NB4 (cell line): ENCODE results near the gene CARD18.

Source experiments
- DNase-seq: peaks from one replicate; pipeline ENCODE4 v3.0.0; 2010; ENCODE audit warnings: low read depth
- H3K4me3 ChIP-seq: one replicate; pipeline ENCODE4 v1.5.1; 2011; ENCODE audit warnings: mild to moderate bottlenecking, low read depth, low read length, moderate library complexity
- MYC ChIP-seq: IDR thresholded peaks from 2 replicates; pipeline ENCODE4 v1.6.1; 2011; ENCODE audit warnings: low read depth, low read length
- POLR2A ChIP-seq: IDR thresholded peaks from 2 replicates; pipeline ENCODE4 v1.6.1; 2011; ENCODE audit warnings: mild to moderate bottlenecking; ENCODE audit not compliant: insufficient read length; ENCODE audit errors: extremely low read depth
- TF ChIP-seq, protein P1 (sequence below): IDR thresholded peaks from 2 replicates; pipeline ENCODE4 v1.6.1; 2011; ENCODE audit warnings: low read depth, low read length
- TF ChIP-seq, protein P2 (sequence below): IDR thresholded peaks from one replicate; pipeline ENCODE4 v1.5.1; 2012; ENCODE audit warnings: low read depth, low read length

Gene CARD18

DNA sequence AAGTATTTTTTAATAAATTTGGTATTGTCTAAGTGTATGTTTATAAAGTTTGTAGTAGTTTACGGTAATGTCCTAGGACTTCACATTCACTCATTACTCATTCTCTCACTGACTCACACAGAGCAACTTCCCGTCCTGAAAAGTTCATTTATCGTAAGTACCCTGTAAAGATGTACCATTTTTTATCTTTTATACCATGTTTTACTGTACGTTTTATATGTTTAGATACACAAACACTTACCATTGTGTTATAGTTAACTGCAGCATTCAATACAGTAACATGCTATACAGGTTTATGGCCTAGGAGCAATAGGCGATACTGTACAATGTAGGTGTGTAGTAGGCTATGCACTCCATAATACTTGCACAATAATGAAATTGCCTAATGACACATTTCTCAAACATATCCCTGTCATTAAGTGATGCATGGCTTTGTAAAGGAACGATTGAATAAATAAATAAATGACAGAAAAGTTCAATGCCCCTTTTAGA, 12.5 kb upstream of the CARD18 start:
- no peak overlapping the region for H3K4me3 ChIP-seq
- DNase-seq, result no peak
- TF ChIP-seq, protein P1, sequence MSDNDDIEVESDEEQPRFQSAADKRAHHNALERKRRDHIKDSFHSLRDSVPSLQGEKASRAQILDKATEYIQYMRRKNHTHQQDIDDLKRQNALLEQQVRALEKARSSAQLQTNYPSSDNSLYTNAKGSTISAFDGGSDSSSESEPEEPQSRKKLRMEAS, result no peak
- TF ChIP-seq POLR2A, result no peak
- TF ChIP-seq, protein P2, sequence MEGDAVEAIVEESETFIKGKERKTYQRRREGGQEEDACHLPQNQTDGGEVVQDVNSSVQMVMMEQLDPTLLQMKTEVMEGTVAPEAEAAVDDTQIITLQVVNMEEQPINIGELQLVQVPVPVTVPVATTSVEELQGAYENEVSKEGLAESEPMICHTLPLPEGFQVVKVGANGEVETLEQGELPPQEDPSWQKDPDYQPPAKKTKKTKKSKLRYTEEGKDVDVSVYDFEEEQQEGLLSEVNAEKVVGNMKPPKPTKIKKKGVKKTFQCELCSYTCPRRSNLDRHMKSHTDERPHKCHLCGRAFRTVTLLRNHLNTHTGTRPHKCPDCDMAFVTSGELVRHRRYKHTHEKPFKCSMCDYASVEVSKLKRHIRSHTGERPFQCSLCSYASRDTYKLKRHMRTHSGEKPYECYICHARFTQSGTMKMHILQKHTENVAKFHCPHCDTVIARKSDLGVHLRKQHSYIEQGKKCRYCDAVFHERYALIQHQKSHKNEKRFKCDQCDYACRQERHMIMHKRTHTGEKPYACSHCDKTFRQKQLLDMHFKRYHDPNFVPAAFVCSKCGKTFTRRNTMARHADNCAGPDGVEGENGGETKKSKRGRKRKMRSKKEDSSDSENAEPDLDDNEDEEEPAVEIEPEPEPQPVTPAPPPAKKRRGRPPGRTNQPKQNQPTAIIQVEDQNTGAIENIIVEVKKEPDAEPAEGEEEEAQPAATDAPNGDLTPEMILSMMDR, result no peak
- no peak for TF ChIP-seq MYC

DNA sequence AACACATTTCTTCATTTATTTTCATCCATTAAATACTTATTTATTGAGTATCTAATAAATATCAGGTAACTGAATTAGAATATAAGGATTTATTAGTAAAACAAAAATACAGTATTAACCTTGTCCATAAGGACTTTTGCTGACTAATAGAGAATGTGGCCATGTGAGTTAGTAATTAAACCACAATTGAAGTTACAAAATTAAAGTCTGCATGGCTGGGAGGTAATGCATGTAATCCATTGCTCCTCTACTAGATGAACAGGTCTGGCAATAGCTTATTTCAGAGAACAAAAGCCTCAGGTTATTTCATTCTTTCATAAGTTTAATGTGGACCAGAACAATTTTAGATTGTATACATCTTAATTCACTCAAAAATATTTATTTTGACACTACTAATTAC, 9.9 kb upstream of the CARD18 start:
- TF ChIP-seq POLR2A (no peak), MYC (no peak)
- TF ChIP-seq, protein P2, result no peak
- TF ChIP-seq, protein P1, result no peak
- DNase-seq, result no peak
- no peak overlapping the region for H3K4me3 ChIP-seq

DNA sequence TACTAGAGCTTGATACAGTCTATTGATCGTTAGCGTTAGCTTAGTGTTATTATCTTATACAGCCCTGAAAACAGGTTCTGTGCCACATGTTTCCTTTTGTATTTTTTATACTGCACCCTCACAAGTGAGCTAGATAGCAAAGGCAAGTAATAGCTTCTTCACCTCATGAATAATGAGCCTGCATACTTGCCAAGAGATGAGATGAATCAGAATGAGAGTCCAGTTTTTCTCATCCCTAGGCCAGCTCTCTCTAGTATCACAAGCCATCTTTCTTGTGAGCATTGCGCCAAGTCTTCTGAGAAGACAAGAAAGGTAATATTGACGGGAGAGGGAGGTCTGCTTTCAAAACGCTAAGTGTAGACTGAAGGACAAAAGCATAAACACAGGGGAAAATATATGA, 8.7 kb upstream of the CARD18 start:
- H3K4me3 ChIP-seq, result no peak overlapping the region
- TF ChIP-seq POLR2A (no peak), MYC (no peak)
- TF ChIP-seq, protein P1, result no peak
- TF ChIP-seq, protein P2, result no peak
- DNase-seq, result no peak

DNA sequence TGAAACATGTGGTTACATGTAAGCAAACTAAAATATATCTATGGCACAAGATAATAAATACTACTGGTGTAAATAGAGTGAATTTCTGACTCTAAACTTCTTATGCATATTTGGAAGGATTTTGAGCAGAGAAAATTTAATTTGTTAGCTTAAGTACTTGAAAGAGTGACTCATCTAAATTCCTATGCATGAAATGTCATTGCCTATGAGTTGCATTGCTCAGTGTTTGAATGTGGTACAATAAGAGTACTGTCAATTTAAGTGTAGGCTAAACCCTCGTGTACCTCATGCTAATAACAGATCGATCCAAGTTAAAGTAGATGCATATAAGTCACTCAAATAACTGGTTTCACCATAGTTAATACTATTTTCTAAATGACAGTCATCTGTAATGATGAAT, 5.3 kb upstream of the CARD18 start:
- DNase-seq, result no peak
- TF ChIP-seq MYC (no peak), POLR2A (no peak)
- TF ChIP-seq, protein P2, result no peak
- TF ChIP-seq, protein P1, result no peak
- H3K4me3 ChIP-seq, result no peak overlapping the region

DNA sequence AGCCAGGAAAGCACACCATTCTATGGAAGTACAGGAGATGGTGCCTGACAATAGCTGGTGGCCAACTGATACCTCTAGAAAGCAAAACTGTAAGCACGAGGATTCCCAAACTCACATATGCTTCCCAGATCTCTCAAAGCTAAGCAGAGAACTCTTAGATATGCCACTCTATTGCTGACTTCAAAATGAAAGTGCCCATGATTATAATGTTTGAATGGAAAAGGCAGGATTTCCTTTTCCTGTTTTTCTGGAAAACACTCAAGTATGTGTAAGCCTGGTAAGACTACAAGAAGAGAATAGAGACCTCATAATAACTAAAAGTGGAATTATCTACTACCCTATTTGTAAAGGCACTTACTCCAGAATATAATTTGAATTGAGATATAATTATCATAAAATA, 2.6 kb upstream of the CARD18 start:
- no peak for TF ChIP-seq MYC
- H3K4me3 ChIP-seq, result no peak overlapping the region
- no peak for DNase-seq

DNA sequence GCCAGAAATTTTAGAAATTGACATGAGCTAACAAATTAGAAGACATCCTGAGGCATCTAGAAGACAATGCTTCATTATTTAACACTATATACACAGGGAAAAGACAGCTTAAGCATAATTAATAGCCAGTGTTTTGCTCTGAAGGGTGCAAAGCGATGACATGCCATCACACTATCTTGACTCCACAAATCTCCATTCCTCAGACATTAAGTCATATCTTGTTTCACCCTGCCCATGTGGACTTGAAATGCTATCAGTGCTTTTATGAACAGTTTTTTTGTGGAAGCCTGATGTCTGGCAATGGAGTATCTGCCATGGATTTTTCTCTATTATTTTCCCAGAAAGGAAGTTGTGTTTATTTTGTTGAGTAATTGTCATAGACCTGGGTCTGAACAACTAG, 2.3 kb downstream of the CARD18 start:
- DNase-seq, result no peak
- no peak overlapping the region for H3K4me3 ChIP-seq
- TF ChIP-seq MYC (no peak), POLR2A (no peak)
- TF ChIP-seq, protein P1, result no peak
- TF ChIP-seq, protein P2, result no peak
